GM13976 (cell line): Measurements from ENCODE around the gene ETV4.
"Not testable (repeated sequence)": the region's sequence is repeated elsewhere in the genome, so short reads cannot be mapped to it uniquely, and the experiment has no call there.

Experiments
- DNase-seq: peaks from one replicate; pipeline ENCODE4 v3.0.0; 2012; ENCODE audit warnings: low spot score
- in situ Hi-C: fragments of 300-500 bp; cut with MboI; formaldehyde crosslinking; loops from one replicate; pipeline ENCODE4 v1.12.0; 2022; ENCODE audit warnings: low sequenced_read_pairs, mixed read lengths, inconsistent platforms; ENCODE audit not compliant: unreplicated experiment
- TF ChIP-seq, protein P1 (sequence below): IDR thresholded peaks from 2 replicates; pipeline ENCODE4 v1.5.1; 2012; ENCODE audit warnings: borderline replicate concordance, mild to moderate bottlenecking; ENCODE audit not compliant: insufficient read depth; ENCODE audit errors: extremely low read depth, missing control alignments, control extremely low read depth

ETV4 gene

DNA sequence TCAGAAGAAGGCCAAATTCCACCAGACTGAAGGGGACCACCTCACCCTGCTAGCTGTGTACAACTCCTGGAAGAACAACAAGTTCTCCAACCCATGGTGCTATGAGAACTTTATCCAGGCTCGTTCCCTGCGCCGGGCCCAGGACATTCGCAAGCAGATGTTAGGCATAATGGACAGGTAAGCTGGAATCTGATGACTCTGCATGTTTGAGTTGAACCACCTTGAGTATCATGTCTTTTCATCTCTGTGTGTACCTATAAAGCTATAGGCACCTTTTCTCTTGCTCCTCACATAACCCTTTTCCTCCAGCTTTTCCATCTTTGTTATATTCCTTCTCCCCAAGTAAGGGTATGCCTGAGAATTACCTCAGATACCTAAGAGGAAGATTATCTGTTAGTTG is 24.8 kb downstream of the ETV4 start:
- DNase-seq = no peak
- in situ Hi-C loops = no loop called here
- TF ChIP-seq, protein P1, sequence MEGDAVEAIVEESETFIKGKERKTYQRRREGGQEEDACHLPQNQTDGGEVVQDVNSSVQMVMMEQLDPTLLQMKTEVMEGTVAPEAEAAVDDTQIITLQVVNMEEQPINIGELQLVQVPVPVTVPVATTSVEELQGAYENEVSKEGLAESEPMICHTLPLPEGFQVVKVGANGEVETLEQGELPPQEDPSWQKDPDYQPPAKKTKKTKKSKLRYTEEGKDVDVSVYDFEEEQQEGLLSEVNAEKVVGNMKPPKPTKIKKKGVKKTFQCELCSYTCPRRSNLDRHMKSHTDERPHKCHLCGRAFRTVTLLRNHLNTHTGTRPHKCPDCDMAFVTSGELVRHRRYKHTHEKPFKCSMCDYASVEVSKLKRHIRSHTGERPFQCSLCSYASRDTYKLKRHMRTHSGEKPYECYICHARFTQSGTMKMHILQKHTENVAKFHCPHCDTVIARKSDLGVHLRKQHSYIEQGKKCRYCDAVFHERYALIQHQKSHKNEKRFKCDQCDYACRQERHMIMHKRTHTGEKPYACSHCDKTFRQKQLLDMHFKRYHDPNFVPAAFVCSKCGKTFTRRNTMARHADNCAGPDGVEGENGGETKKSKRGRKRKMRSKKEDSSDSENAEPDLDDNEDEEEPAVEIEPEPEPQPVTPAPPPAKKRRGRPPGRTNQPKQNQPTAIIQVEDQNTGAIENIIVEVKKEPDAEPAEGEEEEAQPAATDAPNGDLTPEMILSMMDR = no peak

DNA sequence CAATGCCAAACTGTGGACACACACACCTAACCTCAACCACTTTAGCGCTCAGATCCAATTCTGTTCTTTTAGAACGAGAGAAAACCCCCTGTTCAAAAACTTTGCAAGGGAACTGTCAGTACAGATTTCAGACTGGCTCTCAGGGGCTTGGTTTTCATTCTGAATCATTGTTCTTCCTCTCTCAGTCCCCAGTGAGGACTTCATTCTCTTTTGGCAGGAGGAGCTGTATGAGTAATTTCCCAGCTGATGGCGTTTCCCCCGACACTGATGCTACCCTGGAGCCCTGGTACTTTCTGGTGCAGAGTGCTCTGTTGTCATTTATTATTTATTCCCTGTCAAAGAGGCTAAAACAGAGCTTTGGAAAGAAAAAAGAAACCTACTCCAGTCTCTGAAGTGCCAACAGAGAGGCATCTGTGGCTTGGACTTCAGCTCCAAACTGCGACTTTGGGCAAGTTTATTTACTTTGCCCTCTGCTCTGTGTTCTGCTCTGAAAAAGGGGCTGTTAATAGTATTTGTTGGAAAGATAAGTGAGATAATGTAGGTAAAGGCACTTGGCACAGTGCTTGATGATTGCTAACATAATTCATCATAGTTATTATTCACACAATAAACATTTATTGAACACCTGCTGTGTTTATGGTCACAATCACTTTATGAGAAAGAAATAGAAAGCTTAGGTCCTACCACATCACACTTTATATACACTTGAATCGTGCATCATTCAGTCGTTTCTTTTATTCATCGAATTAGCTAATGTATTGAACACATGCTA is 28.3 kb downstream of the ETV4 start:
- in situ Hi-C loops = no loop called here
- TF ChIP-seq, protein P1 = no peak
- peak; percentile 73 for DNase-seq

DNA sequence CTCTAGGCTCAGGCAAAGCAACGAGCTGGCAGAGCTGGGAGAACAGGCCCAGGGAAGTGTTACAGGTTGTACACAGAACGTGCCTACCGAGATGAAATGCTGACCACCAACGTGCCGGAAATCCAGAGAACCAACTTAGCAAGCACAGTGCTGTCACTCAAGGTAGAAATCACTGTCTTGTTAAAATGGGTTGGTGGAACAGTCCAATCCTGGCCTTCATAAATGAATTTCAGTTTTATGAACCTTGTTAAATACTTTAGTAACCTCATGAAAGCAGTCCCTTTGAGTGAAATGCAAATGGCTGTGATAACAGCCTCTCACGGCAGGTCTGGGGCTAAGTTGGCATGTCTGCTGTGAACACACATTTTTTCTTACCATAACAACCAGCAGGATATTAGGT is 29.0 kb downstream of the ETV4 start:
- DNase-seq = no peak
- TF ChIP-seq, protein P1 = no peak
- in situ Hi-C loops = no loop called here

DNA sequence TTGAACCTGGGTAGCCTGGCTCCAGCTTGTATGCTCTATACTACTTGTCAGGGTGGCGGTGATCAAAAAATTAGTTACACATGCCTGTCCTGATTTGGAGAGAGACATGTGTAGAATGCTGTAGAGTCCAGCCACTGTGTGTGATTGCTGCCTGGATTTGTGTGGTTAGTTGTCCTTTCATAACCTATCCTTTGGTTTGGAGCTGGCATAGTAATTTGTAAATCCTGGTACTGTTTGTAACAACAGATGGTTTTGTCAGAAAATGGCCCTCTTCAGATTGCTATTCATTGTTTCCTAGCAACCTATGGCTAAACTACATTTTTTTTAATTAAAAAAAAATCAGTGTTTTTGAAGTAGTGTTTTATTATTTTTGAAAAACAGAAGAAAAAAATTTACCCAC is 30.5 kb downstream of the ETV4 start:
- TF ChIP-seq, protein P1 = no peak
- DNase-seq = no peak
- in situ Hi-C loops = no loop called here

DNA sequence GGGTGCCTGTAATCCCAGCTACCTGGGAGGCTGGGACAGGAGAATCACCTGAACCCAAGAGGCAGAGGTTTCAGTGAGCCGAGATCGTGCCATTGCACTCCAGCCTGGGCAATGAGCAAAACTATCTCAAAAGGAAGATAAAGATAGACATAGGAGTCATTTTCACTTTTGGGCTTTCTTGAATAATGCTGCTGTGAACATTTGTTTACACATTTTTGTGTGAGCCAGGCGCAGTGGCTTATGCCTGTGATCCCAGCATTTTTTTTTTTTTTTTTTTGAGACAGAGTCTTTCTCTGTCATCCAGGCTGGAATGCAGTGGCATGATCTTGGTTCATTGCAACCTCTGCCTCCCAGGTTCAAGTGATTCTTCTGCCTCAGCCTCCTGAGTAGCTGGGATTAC is 34.9 kb downstream of the ETV4 start:
- in situ Hi-C loops, DNase-seq: not testable (repeated sequence)

DNA sequence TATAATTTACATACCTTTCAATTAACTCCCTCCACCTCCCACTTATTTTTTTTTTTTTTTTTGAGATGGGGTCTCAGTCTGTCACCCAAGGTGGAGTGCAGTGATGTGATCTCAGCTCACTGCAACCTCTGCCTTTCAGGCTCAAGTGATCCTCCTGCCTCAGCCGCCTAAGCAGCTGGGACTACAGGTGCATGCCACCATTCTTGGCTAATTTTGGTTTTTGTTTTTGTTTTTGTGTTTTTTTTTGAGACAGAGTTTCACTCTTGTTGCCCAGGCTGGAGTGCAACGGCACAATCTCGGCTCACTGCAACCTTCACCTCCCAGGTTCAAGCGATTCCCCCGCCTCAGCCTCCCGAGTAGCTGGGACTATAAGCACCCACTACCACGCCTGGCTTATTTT is 36.7 kb downstream of the ETV4 start:
- DNase-seq, in situ Hi-C loops: not testable (repeated sequence)

DNA sequence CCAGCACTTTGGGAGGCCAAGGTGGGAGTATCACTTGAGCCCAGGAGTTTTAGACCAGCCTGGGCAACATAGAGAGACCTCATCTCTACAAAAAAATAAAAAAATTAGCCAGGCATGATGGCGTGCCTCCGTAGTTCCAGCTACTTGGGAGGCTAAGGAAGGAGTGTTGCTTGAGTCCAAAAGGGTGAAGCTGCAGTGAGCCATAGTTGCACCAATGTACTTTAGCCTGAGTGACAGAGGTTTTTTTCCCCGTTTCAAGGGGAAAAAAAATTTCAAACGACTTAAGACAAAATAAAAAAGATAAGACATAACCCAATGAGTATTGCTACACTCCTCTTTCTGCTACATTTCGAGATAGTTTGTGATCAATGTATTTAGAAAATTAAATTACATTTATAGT is 55.5 kb downstream of the ETV4 start:
- DNase-seq = no peak
- TF ChIP-seq, protein P1 = no peak
- in situ Hi-C loops = no loop called here

DNA sequence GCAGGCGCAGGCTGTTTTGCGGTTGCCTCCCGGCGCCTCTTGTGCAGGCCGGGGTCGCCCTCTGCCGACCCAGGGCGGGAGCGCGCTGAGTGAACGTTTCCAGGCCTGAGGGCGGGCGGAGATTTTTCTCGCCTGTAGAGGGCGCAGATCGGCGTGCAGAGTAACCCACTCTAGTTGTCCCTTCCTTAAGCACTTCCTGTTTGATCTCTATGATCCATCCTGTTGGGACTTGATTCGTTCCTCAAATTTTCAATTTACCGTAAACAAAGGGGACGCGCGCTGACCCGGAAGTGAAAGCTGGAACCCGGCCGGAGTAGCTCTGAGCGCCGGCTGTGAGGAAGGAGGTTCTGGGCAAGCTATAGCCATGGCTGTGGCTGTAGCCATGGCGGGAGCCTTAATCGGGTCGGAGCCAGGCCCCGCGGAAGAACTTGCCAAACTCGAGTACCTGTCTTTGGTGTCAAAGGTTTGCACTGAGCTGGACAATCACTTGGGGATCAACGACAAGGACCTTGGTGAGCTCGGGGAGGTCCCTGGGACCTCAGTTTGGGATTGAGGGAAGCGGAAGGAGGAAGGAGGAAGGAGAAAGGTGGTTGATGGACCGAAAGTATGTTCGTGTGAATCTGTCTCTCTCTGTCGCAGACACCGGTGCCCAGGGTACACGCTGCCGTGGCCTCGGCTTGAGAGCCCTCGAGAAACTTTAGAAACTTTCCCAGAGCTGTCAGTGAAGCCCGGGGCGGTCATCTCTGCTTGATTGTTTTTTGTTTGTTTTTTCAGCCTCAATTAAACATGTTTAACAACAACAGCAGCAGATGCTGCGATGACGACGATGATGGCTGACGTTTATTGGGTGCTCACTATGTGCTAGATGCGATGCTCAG is 62.2 kb downstream of the ETV4 start, which contains the start of gene DHX8:
Gene DHX8, plus strand, starts transcription at position 302 of the 878 bp plus-strand sequence. Its CDS starts 63 bp downstream, at position 365.
- in situ Hi-C loops = loop anchor here (10.0 kb wide), 1 partner anchor 89 kb away; the partner anchor contains the start of gene ARL4D
- TF ChIP-seq, protein P1 = peak; percentile 100
- DNase-seq = peak; percentile 94
